Dermis blood vessel endothelial cell (primary cell): ENCODE data around the gene WBP1L. TPM values are rescaled to one million over a fixed set of nuclear protein-coding genes. Genes with fewer than 3 reads are reported as not detected.
"Not testable (repeated sequence)": the region's sequence is repeated elsewhere in the genome, so short reads cannot be mapped to it uniquely, and the experiment has no call there.

ENCODE experiments used
- DNase-seq: peaks from one replicate; pipeline ENCODE4 v3.0.0; 2010
- total RNA-seq: library from RNA; depleted of rRNA; stranded (reverse); fragments of >200 nt; gene quantifications from 2 replicates; pipeline ENCODE4 v1.2.3, GENCODE V29; 2014

Gene WBP1L
- total RNA-seq, 1 donor from 2014 or later, result 73.9 TPM

DNA sequence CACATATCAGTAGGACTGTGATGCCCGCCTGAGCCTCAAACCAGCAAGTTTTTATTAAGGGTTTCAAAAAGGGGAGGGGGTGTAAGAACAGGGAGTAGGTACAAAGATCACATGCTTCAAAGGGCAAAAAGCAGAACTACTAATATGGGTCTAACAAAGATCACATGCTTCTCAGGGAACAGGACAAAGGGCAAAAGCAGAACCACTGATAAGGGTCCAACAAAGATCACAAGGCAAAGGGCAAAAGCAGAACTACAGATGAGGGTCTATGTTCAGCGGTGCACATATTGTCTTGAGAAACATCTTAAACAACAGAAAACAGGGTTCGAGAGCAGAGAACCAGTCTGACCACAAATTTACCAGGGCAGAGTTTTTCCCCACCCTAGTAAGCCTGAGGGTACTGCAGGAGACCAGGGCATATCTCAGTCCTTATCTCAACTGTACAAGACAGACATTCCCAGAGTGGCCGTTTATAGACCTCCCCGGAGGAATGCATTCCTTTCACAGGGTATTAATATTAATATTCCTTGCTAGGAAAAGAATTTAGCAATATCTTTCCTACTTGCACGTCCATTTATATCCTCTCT lies 100.5 kb downstream of the WBP1L start:
- DNase-seq, result not testable (repeated sequence)

DNA sequence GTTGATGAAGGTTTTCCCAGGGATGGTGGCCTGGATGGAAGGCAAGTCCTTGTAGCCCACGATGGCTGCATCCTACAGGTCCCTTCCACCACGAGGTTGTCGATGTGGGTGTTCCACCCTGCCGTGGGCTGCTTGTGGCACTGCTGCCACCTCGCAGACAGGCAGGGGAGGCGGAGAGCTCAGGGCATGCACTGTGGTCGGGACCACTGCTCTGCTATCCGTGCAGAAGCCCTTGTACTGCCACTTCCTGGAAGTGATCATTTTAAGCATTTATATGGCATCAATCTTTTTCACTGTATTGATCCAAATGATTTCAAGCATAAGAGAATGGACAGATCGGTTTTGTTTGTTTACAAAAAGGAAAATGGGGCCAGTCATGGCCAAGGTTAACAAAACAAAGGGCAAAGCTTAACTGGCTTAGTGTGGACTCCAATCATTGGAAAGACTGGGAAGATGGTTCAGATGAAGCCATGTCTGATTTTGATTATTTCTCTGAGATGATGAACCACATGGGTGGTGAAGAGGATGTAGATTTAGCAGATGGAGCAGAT lies 101.7 kb downstream of the WBP1L start:
- DNase-seq, result no peak

DNA sequence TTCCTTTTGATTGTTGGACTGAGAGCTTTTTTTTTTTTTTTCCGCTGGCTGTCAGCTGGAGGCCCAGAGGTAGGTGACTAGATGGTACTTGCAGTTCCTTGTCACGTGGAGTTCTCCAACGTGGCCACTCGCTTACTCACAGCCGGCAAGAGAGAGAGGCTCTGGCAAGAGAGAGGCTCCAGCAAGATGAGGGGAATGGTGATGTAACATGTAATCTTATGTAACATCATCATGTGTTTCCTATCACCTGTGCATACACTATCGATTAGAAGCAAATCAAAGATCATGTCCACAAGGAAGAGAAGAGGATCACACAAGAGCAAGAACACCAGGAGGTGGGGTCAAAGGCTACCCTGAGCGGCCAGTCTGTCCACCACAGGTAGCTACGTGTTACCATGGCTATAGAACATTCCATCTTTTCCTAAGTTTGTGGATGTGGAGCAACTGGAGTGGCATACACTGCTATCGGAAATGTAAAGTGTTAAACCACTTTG lies 106.3 kb downstream of the WBP1L start:
- DNase-seq, result no peak

DNA sequence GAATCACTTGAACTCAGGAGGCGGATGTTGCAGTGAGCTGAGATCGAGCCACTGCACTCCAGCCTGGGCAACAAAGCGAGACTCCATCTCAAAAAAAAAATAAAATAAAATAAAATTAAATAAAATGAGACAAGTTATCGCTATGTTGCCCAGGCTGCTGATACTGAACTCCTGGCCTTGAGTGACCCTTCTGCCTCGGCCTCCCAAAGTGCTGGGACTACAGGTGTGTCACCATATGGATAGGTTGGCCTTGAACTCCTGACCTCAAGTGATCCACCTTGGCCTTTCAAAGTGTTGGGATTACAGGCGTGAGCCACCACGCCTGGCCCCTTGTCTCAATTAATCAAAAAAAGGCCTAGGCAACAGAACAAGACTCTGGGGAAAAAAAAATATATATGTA lies 109.5 kb downstream of the WBP1L start:
- DNase-seq, result not testable (repeated sequence)

DNA sequence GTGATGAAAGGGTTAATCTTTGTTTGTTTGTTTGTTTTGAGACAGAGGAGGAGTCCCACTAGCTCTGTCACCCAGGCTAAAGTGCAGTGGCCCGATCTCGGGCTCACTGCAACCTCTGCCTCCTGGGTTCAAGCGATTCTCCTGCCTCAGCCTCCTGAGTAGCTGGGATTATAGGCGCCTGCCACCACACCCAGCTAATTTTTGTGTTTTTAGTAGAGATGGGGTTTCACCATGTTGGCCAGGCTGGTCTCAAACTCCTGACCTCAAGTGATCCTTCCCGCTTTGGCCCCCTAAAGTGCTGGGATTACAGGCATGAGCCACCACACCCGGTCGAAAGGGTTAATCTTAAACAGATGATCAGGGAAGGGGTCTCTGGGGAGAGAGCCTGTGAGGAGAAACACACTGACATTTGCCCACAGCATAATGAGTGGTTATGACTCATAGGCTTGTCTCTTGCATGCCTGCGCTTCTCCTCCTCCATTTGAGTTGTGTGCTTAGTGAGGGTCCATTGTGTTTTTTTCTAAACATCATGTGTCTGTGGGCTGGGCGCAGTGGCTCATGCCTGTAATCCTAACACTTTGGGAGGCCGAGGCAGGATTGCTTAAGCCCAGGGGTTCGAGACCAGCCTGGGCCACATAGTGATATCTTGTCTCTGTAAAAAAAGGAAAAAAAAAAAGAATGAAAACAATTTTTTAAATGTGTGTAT lies 112.1 kb downstream of the WBP1L start:
- DNase-seq, result peak; percentile 78

DNA sequence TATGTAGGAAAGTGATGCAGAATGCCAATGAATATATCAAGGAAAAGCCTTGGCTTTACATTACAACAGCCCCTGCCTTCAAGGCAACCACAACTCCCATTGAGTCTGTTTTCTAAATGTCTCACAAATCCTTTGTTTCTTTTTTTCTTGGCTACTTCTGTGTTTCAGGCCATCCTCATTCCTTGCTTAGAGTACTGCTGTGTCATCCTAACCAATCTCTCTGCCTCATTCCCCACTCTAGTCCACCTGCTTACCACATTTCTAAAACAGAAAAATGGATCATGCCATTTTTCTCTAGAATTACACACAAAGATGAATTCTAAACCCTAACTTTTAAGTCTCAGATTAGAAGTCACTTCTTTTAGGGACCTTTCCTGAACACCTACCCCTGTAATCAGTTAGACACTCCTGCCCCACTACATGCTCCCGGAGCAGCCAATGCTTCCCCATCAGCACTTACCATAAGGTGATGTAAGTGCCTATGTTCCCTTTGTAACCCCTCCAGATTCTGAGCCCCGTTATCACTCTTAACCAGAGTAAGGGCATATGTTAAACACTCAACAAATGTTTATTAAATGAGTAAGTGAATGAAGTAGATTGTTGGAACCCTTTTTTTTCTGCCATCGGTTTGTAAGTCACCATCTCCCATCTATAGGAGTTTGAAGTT lies 113.1 kb downstream of the WBP1L start:
- DNase-seq, result no peak

DNA sequence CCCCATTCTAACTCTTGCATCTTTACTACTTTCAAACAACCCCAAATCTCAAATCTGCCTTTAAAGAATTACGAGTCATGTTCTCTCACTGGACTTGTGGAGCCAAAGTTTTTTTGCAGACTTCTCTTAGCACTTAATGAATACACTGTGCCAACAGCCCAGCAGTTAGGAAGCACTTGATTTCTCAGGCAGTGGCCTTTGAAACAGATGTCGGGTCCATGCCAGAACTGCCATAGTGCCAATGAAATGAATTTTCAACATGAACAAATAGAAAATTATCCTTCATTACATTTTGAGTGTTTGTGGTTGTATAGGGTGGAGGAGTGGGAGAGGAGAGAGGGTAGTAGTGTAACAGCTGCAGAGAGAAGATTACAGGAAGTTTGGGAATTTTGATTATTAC lies 116.2 kb downstream of the WBP1L start:
- DNase-seq, result no peak

DNA sequence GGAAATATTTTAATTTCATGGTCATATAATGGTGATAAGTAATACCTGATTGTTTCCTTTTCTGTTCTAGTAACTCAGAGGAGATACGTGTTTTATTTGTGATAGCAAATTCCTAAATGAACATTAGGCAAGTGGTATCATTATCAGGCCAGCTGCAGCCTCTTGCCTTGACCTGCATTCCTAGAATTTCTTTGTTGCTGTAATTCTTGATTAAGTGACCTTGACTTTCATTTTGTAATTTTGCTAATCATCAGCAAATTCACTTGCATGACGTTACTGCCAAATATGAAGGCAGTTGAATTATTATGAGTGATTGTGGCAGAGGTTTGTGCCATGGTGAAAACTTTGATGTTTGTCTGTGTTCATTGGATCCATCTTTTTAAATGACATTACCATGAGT lies 119.9 kb downstream of the WBP1L start:
- no peak for DNase-seq

DNA sequence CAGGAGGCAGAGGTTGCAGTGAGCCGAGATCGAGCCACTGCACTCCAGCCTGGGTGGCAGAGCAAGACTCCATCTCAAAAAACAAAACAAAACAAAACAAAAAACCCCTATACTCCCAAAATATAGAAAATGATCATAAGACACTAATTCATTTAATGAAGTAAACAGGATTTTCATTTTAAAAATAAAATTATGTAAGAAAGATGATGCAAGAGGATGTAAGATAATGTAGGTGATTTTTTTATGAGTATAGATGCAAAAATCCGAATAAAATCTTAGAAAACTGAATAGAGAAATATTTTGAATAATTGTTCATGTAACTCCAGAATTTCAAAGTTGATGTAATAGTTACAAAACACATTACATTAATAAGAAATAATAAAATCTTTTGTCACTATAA lies 121.9 kb downstream of the WBP1L start:
- DNase-seq, result no peak

Other genes starting within 250 kb of the WBP1L start
- 154 and 244 TPM in 2 replicates for gene ACTR1A, start 241.2 kb upstream of the WBP1L start, total RNA-seq
- gene SUFU, start 240.0 kb upstream of the WBP1L start, total RNA-seq, result 3.1 and 9.7 TPM in 2 replicates
- gene TRIM8, start 99.5 kb upstream of the WBP1L start, total RNA-seq, result 65.7 and 124 TPM in 2 replicates
- 3.6 and 4.6 TPM in 2 replicates for gene ARL3, start 29.6 kb upstream of the WBP1L start, total RNA-seq
- gene SFXN2, start 29.3 kb upstream of the WBP1L start, total RNA-seq, result 7.1 and 13.7 TPM in 2 replicates
- gene CYP17A1, start 93.5 kb downstream of the WBP1L start, total RNA-seq, result not detected in 2 replicates
- 39.0 and 42.9 TPM in 2 replicates for gene BORCS7, start 110.3 kb downstream of the WBP1L start, total RNA-seq
- gene AS3MT, start 125.5 kb downstream of the WBP1L start, total RNA-seq, result 1.2 and 2.0 TPM in 2 replicates
- 6.3 and 6.9 TPM in 2 replicates for gene CNNM2, start 174.3 kb downstream of the WBP1L start, total RNA-seq